Measurements from ENCODE around the gene NPIPA5. TPM values are rescaled to one million over a fixed set of nuclear protein-coding genes. Genes with fewer than 3 reads are reported as not detected.
A peak's percentile ranks its signal among the peaks of the same experiment; 100 is the strongest.
"Not testable (repeated sequence)": the region's sequence is repeated elsewhere in the genome, so short reads cannot be mapped to it uniquely, and the experiment has no call there.

NPIPA5 gene
- 10 to 100 TPM in 1 of 4 donors, 1 to 10 TPM in 2, not detected in 1; 2.6 to 21.6 (median 8.5) TPM for total RNA-seq

GRCh38 chr16:15378194-15378593 is at the start of gene NPIPA5:
Gene NPIPA5, minus strand, starts transcription at chr16:15378294. Its CDS starts 0 bp downstream, at chr16:15378294.
- not testable (repeated sequence) for H3K4me1 ChIP-seq; DNase-seq (ENCODE audit: low spot score in 2 of 2); H3K9me3 ChIP-seq; H3K36me3 ChIP-seq; H3K4me3 ChIP-seq; H3K27me3 ChIP-seq; H3K27ac ChIP-seq
- WGBS, result no CpG with 5 or more reads among the region's 4 CpGs

GRCh38 chr16:15427648-15428239 is 49.6 kb upstream of the NPIPA5 start:
- Histone ChIP-seq H3K4me3 (peak overlapping the region; percentile 7), H3K9me3 (no peaks in the 10 kb centered on the region), H3K27ac (peak overlapping the region; percentile 34), H3K27me3 (no peaks in the 10 kb centered on the region), H3K4me1 (peaks cover 6% of the 10 kb centered on the region), H3K36me3 (no peaks in the 10 kb centered on the region)
- peak; percentile 76 to 84 for DNase-seq (ENCODE audit: low spot score in 2 of 2)
- 7% methylated on average over 8 of the region's 8 CpGs for WGBS
- TF ChIP-seq EP300 (IDR thresholded peaks at IDR 0.05), result no peak
- TF ChIP-seq CTCF (IDR thresholded peaks at IDR 0.05), result peak; percentile 47 to 49
- no peak for TF ChIP-seq POLR2AphosphoS5 (IDR thresholded peaks at IDR 0.05)

- Histone ChIP-seq H3K27me3 (no peaks in the 10 kb centered on the region), H3K9me3 (no peaks in the 10 kb centered on the region), H3K4me1 (peaks cover 6% of the 10 kb centered on the region), H3K4me3 (no peak overlapping the region), H3K27ac (no peak overlapping the region), H3K36me3 (no peaks in the 10 kb centered on the region)
- no peak for TF ChIP-seq POLR2A (IDR thresholded peaks at IDR 0.05)
- TF ChIP-seq EP300 (IDR thresholded peaks at IDR 0.05), result no peak
- TF ChIP-seq POLR2AphosphoS5 (IDR thresholded peaks at IDR 0.05), result no peak
- no peak for TF ChIP-seq CTCF (IDR thresholded peaks at IDR 0.05)
- no peak for DNase-seq (ENCODE audit: low spot score in 2 of 2)
- 71% methylated on average over 6 of the region's 6 CpGs for WGBS
Measured at GRCh38 chr16:15426796-15427195, 48.7 kb upstream of the NPIPA5 start.

GRCh38 chr16:15425861-15426260 is 47.8 kb upstream of the NPIPA5 start:
- no peak for DNase-seq (ENCODE audit: low spot score in 2 of 2)
- Histone ChIP-seq H3K4me1 (peaks cover 6% of the 10 kb centered on the region), H3K9me3 (no peaks in the 10 kb centered on the region), H3K4me3 (no peak overlapping the region), H3K36me3 (no peaks in the 10 kb centered on the region), H3K27ac (no peak overlapping the region), H3K27me3 (no peaks in the 10 kb centered on the region)
- 91% methylated on average over 6 of the region's 6 CpGs for WGBS
- TF ChIP-seq POLR2AphosphoS5 (IDR thresholded peaks at IDR 0.05) (no peak), POLR2A (IDR thresholded peaks at IDR 0.05) (no peak), CTCF (IDR thresholded peaks at IDR 0.05) (no peak), EP300 (IDR thresholded peaks at IDR 0.05) (no peak)

- 89% methylated on average over 8 of the region's 8 CpGs for WGBS
- Histone ChIP-seq H3K27me3 (no peaks in the 10 kb centered on the region), H3K36me3 (no peaks in the 10 kb centered on the region), H3K9me3 (no peaks in the 10 kb centered on the region), H3K4me3 (no peak overlapping the region), H3K4me1 (no peaks in the 10 kb centered on the region), H3K27ac (no peak overlapping the region)
- TF ChIP-seq EP300 (IDR thresholded peaks at IDR 0.05) (no peak), POLR2AphosphoS5 (IDR thresholded peaks at IDR 0.05) (no peak)
- no peak for DNase-seq (ENCODE audit: low spot score in 2 of 2)
Measured at GRCh38 chr16:15422222-15422621, 44.1 kb upstream of the NPIPA5 start.

- not testable (repeated sequence) for H3K9me3 ChIP-seq; H3K27me3 ChIP-seq; H3K27ac ChIP-seq; H3K4me3 ChIP-seq; H3K4me1 ChIP-seq; H3K36me3 ChIP-seq; DNase-seq (ENCODE audit: low spot score in 2 of 2)
- WGBS, result 74% methylated on average over 5 of the region's 5 CpGs
Measured at GRCh38 chr16:15421696-15422095, 43.6 kb upstream of the NPIPA5 start.

GRCh38 chr16:15418206-15418605 is 40.1 kb upstream of the NPIPA5 start:
- H3K4me1 ChIP-seq, result no peaks in the 10 kb centered on the region
- no peaks in the 10 kb centered on the region for H3K27me3 ChIP-seq
- DNase-seq (ENCODE audit: low spot score in 2 of 2), result no peak
- 91% methylated on average over 3 of the region's 3 CpGs for WGBS
- H3K36me3 ChIP-seq, result no peaks in the 10 kb centered on the region
- no peak for TF ChIP-seq POLR2AphosphoS5 (IDR thresholded peaks at IDR 0.05)
- TF ChIP-seq CTCF (IDR thresholded peaks at IDR 0.05), result no peak
- no peak for TF ChIP-seq POLR2A (IDR thresholded peaks at IDR 0.05)
- TF ChIP-seq EP300 (IDR thresholded peaks at IDR 0.05), result no peak
- H3K4me3 ChIP-seq, result no peak overlapping the region
- no peaks in the 10 kb centered on the region for H3K9me3 ChIP-seq
- H3K27ac ChIP-seq, result no peak overlapping the region

All from suprapubic skin (tissue), 4 donors.